NT2/D1 (cell line): ENCODE data around the gene ENOX1.

Experiments
- SUZ12 ChIP-seq: IDR thresholded peaks from 2 replicates; pipeline ENCODE4 v1.6.1; 2011; ENCODE audit not compliant: insufficient read length, insufficient read depth; ENCODE audit errors: extremely low read depth
- YY1 ChIP-seq: IDR thresholded peaks from 2 replicates; pipeline ENCODE4 v1.6.1; 2011; ENCODE audit not compliant: insufficient read length, insufficient read depth
- ZNF274 ChIP-seq: IDR thresholded peaks from 2 replicates; pipeline ENCODE4 v1.6.1; 2011; ENCODE audit warnings: mild to moderate bottlenecking, low read depth, low read length

GRCh38 chr13:43492745-43493144 lies 294.0 kb downstream of the ENOX1 start:
- no peak for TF ChIP-seq YY1
- TF ChIP-seq ZNF274, result no peak
- no peak for TF ChIP-seq SUZ12
